Activated CD8-positive, alpha-beta memory T cell treated with anti-CD3 and anti-CD28 coated beads, Interleukin-2, amount 50 U/mL, for 48 hours (primary cell): ENCODE measurements around the gene CEP63.
A peak's percentile ranks its signal among the peaks of the same experiment; 100 is the strongest.

Experiments used
- DNase-seq: peaks from one replicate; pipeline ENCODE4 v3.0.0-alpha.2; 2020

Gene CEP63

GRCh38 chr3:134471521-134472193, 14.2 kb upstream of the CEP63 start:
- DNase-seq = no peak

- DNase-seq = no peak
Observed at GRCh38 chr3:134472831-134473230, 13.0 kb upstream of the CEP63 start.

GRCh38 chr3:134473868-134474546, 11.8 kb upstream of the CEP63 start:
- DNase-seq = peak; percentile 88

GRCh38 chr3:134474956-134475355, 10.9 kb upstream of the CEP63 start:
- no peak for DNase-seq

GRCh38 chr3:134476306-134476705, 9.6 kb upstream of the CEP63 start:
- no peak for DNase-seq

- no peak for DNase-seq
Observed at GRCh38 chr3:134477002-134477401, 8.9 kb upstream of the CEP63 start.

- no peak for DNase-seq
Observed at GRCh38 chr3:134477938-134478337, 7.9 kb upstream of the CEP63 start.

- no peak for DNase-seq
Observed at GRCh38 chr3:134480546-134480945, 5.3 kb upstream of the CEP63 start.

GRCh38 chr3:134481166-134481565, 4.7 kb upstream of the CEP63 start:
- DNase-seq = no peak

- no peak for DNase-seq
Observed at GRCh38 chr3:134482622-134483021, 3.2 kb upstream of the CEP63 start.

GRCh38 chr3:134483195-134483900, 2.5 kb upstream of the CEP63 start:
- no peak for DNase-seq

GRCh38 chr3:134485075-134485717, 661 bp upstream of the CEP63 start:
- DNase-seq = no peak

GRCh38 chr3:134486577-134487041, 752 bp downstream of the CEP63 start:
- DNase-seq = no peak

GRCh38 chr3:134487406-134487805, 1.5 kb downstream of the CEP63 start:
- no peak for DNase-seq

GRCh38 chr3:134494495-134494894, 8.6 kb downstream of the CEP63 start:
- DNase-seq = no peak

GRCh38 chr3:134495980-134496379, 10.1 kb downstream of the CEP63 start:
- no peak for DNase-seq

GRCh38 chr3:134496471-134497071, 10.7 kb downstream of the CEP63 start:
- DNase-seq = no peak

- DNase-seq = no peak
Observed at GRCh38 chr3:134503266-134503665, 17.4 kb downstream of the CEP63 start.

- no peak for DNase-seq
Observed at GRCh38 chr3:134504132-134504531, 18.3 kb downstream of the CEP63 start.

GRCh38 chr3:134505485-134505884, 19.6 kb downstream of the CEP63 start:
- DNase-seq = no peak

GRCh38 chr3:134511500-134511899, 25.6 kb downstream of the CEP63 start:
- no peak for DNase-seq

GRCh38 chr3:134516905-134517304, 31.0 kb downstream of the CEP63 start:
- no peak for DNase-seq

GRCh38 chr3:134517791-134518190, 31.9 kb downstream of the CEP63 start:
- DNase-seq = no peak
